ENCODE measurements around the gene LACRT. TPM values are rescaled to one million over a fixed set of nuclear protein-coding genes. Genes with fewer than 3 reads are reported as not detected.
"Not testable (repeated sequence)": the region's sequence is repeated elsewhere in the genome, so short reads cannot be mapped to it uniquely, and the experiment has no call there.

The LACRT gene
- total and polyA plus RNA-seq, 2 experiments from 2014 or later: not detected

DNA sequence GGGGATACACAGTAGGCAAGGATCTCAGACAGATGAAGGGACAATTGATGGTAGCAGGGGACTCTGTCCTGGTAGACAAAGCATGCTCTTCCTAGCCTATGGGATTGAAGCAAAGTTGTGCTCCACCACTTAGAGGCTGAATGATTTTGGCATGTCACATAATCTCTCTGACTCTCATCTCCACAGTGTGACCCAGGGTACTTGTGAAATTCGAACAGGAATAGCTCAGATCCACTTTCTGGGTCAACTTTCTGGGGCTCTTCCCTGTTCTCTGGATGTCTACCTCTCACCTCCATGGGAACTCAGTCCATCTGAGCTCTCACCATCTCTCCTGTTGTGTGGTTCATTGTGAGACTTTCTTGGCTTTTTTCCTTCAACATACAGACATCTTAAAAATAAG lies 15.1 kb upstream of the LACRT start:
- WGBS (ENCODE audit: low lambda C conversion rate, missing lambda C conversion rate): 94% methylated on average over 1 of the region's 1 CpG

DNA sequence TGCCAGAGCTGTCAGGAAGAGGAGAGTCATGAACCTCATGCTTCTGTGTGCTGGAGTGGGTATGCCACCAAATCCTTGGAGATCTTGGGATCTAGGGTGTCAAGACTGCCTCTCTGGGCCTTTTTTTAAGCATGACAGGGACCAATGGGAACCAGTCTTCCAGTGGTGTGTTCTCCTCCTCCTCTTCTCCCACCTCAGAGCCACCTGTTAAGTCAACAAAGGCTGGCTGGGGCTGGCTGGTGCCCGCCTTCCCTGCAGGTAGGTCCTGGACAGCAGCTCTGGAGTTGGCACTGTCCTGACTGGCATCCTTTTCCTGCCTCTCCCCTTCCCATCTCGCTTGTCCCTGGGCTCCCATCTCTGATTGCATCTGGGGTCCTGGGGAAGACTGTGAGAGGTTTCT lies 13.6 kb upstream of the LACRT start, which contains the start of gene DCD:
Gene DCD, minus strand, starts transcription at position 101 of the 400 bp plus-strand sequence. Its CDS starts 62 bp downstream, at position 39.
- no peak for TF ChIP-seq EZH2 (IDR thresholded peaks at IDR 0.05; ENCODE audit: borderline replicate concordance)
- TF ChIP-seq EZH2phosphoT487 (IDR thresholded peaks at IDR 0.05; ENCODE audit: low read depth, severe bottlenecking, unreplicated experiment): no peak
- TF ChIP-seq, protein P1, sequence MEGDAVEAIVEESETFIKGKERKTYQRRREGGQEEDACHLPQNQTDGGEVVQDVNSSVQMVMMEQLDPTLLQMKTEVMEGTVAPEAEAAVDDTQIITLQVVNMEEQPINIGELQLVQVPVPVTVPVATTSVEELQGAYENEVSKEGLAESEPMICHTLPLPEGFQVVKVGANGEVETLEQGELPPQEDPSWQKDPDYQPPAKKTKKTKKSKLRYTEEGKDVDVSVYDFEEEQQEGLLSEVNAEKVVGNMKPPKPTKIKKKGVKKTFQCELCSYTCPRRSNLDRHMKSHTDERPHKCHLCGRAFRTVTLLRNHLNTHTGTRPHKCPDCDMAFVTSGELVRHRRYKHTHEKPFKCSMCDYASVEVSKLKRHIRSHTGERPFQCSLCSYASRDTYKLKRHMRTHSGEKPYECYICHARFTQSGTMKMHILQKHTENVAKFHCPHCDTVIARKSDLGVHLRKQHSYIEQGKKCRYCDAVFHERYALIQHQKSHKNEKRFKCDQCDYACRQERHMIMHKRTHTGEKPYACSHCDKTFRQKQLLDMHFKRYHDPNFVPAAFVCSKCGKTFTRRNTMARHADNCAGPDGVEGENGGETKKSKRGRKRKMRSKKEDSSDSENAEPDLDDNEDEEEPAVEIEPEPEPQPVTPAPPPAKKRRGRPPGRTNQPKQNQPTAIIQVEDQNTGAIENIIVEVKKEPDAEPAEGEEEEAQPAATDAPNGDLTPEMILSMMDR (IDR thresholded peaks at IDR 0.05; ENCODE audit: poor library complexity): no peak
- Histone ChIP-seq H3K79me2 (no peaks in the 10 kb centered on the region), H3K4me1 (ENCODE audit: insufficient read depth) (no peaks in the 10 kb centered on the region), H3K4me3 (no peak within 1 kb of the TSS), H4K20me1 (ENCODE audit: insufficient read depth, poor library complexity, severe bottlenecking) (no peaks in the 10 kb centered on the region), H3K4me2 (no peak within 1 kb of the TSS), H3K9me3 (ENCODE audit: low read depth) (no peaks in the 10 kb centered on the region), H3K9me2 (replicated peaks; ENCODE audit: insufficient read depth) (no peaks in the 10 kb centered on the region), H3K36me3 (replicated peaks; ENCODE audit: insufficient read depth, low read depth) (no peaks in the 10 kb centered on the region), H3K27ac (no peak within 1 kb of the TSS), H3K27me3 (peaks cover 69% of the 10 kb centered on the region), H2AFZ (no peak within 1 kb of the TSS)
- WGBS (ENCODE audit: low lambda C conversion rate, missing lambda C conversion rate): 94% methylated on average over 2 of the region's 2 CpGs
- DNase-seq (ENCODE audit: low spot score): no peak

More for the DNA sequence above, 15.1 kb upstream of the LACRT start:
- DNase-seq (ENCODE audit: low spot score): no peak
- H2AFZ ChIP-seq: no peak overlapping the region
- H3K9me3 ChIP-seq (ENCODE audit: low read depth): no peaks in the 10 kb centered on the region
- no peak overlapping the region for H3K27ac ChIP-seq
- H3K36me3 ChIP-seq (replicated peaks; ENCODE audit: insufficient read depth, low read depth): no peaks in the 10 kb centered on the region
- no peaks in the 10 kb centered on the region for H4K20me1 ChIP-seq (ENCODE audit: insufficient read depth, poor library complexity, severe bottlenecking)
- peaks cover 60% of the 10 kb centered on the region for H3K27me3 ChIP-seq
- H3K4me1 ChIP-seq (ENCODE audit: insufficient read depth): no peaks in the 10 kb centered on the region
- no peaks in the 10 kb centered on the region for H3K9me2 ChIP-seq (replicated peaks; ENCODE audit: insufficient read depth)
- TF ChIP-seq EZH2 (IDR thresholded peaks at IDR 0.05; ENCODE audit: borderline replicate concordance) (no peak), EZH2phosphoT487 (IDR thresholded peaks at IDR 0.05; ENCODE audit: low read depth, severe bottlenecking, unreplicated experiment) (no peak)
- TF ChIP-seq, protein P1 (IDR thresholded peaks at IDR 0.05; ENCODE audit: poor library complexity): no peak
- H3K4me3 ChIP-seq: no peak overlapping the region
- no peak overlapping the region for H3K4me2 ChIP-seq
- H3K79me2 ChIP-seq: no peaks in the 10 kb centered on the region

DNA sequence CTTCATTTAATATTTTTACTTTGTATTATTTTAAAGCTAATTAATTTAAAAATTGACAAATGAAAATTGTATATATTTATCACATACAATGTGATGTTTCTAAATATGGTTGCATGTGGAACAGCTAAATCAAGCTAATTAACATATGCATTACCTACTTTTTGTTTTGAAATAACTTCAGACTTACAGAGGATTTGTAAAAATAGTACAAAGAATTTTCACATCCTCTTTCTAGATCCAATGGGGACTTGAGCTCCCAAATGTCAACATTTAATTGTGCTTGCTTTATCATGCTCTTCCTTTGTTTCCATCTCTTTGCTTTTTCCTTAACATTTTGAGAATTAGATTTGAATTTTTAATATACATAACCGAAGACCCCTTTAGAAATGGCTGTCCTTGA lies 6.9 kb upstream of the LACRT start:
- no peak overlapping the region for H3K4me3 ChIP-seq
- no peak overlapping the region for H2AFZ ChIP-seq
- no peak overlapping the region for H3K4me2 ChIP-seq
- H3K9me2 ChIP-seq (replicated peaks; ENCODE audit: insufficient read depth): no peaks in the 10 kb centered on the region
- WGBS (ENCODE audit: low lambda C conversion rate, missing lambda C conversion rate): 95% methylated on average over 1 of the region's 1 CpG
- H3K4me1 ChIP-seq (ENCODE audit: insufficient read depth): no peaks in the 10 kb centered on the region
- no peak overlapping the region for H3K27ac ChIP-seq
- peaks cover 52% of the 10 kb centered on the region for H3K27me3 ChIP-seq
- no peaks in the 10 kb centered on the region for H4K20me1 ChIP-seq (ENCODE audit: insufficient read depth, poor library complexity, severe bottlenecking)
- no peaks in the 10 kb centered on the region for H3K36me3 ChIP-seq (replicated peaks; ENCODE audit: insufficient read depth, low read depth)
- H3K9me3 ChIP-seq (ENCODE audit: low read depth): no peaks in the 10 kb centered on the region
- DNase-seq (ENCODE audit: low spot score): no peak
- no peaks in the 10 kb centered on the region for H3K79me2 ChIP-seq
- TF ChIP-seq EZH2 (IDR thresholded peaks at IDR 0.05; ENCODE audit: borderline replicate concordance) (no peak), EZH2phosphoT487 (IDR thresholded peaks at IDR 0.05; ENCODE audit: low read depth, severe bottlenecking, unreplicated experiment) (no peak)
- TF ChIP-seq, protein P1 (IDR thresholded peaks at IDR 0.05; ENCODE audit: poor library complexity): no peak

DNA sequence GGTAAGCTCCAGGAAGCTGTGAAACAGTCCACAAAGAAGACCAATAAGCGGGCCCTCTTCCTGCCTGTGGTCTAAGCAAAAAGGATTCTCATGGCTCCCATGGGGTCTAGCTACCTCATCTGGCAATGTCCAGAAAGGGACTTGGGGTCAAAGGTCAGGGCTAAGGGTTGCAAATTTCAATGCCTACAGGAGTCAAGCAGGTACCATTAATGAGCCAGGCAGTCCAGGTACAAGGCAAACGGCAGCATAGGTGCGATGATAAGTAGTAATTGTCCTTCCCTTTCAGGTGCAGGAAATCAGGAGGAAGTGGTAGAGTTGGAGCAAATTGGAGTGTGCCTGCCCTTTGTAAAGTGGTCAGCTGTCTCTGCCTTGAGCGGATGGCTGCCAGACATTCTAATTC lies 6.4 kb upstream of the LACRT start:
- Histone ChIP-seq H3K4me3 (no peak overlapping the region), H3K4me2 (no peak overlapping the region), H4K20me1 (ENCODE audit: insufficient read depth, poor library complexity, severe bottlenecking) (no peaks in the 10 kb centered on the region), H3K27ac (no peak overlapping the region), H2AFZ (no peak overlapping the region), H3K36me3 (replicated peaks; ENCODE audit: insufficient read depth, low read depth) (no peaks in the 10 kb centered on the region), H3K27me3 (peaks cover 50% of the 10 kb centered on the region), H3K9me3 (ENCODE audit: low read depth) (no peaks in the 10 kb centered on the region), H3K4me1 (ENCODE audit: insufficient read depth) (no peaks in the 10 kb centered on the region), H3K9me2 (replicated peaks; ENCODE audit: insufficient read depth) (no peaks in the 10 kb centered on the region), H3K79me2 (no peaks in the 10 kb centered on the region)
- TF ChIP-seq EZH2 (IDR thresholded peaks at IDR 0.05; ENCODE audit: borderline replicate concordance): no peak
- TF ChIP-seq EZH2phosphoT487 (IDR thresholded peaks at IDR 0.05; ENCODE audit: low read depth, severe bottlenecking, unreplicated experiment): no peak
- TF ChIP-seq, protein P1 (IDR thresholded peaks at IDR 0.05; ENCODE audit: poor library complexity): no peak
- no peak for DNase-seq (ENCODE audit: low spot score)
- 78% methylated on average over 4 of the region's 4 CpGs for WGBS (ENCODE audit: low lambda C conversion rate, missing lambda C conversion rate)

DNA sequence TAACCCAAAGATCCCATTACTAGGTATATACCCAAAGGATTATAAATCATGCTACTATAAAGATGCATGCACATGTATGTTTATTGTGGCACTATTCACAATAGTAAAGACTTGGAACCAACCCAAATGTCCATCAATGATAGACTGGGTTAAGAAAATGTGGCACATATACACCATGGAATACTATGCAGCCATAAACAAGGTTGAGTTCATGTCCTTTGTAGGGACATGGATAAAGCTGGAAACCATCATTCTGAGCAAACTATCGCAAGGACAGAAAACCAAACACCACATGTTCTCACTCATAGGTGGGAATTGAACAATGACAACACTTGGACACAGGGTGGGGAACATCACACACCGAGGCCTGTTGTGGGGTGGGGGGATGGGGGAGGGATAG lies 4.4 kb upstream of the LACRT start:
- H3K27ac ChIP-seq; DNase-seq (ENCODE audit: low spot score); H3K36me3 ChIP-seq (replicated peaks; ENCODE audit: insufficient read depth, low read depth); H3K4me1 ChIP-seq (ENCODE audit: insufficient read depth); H4K20me1 ChIP-seq (ENCODE audit: insufficient read depth, poor library complexity, severe bottlenecking); H3K4me3 ChIP-seq; H3K9me2 ChIP-seq (replicated peaks; ENCODE audit: insufficient read depth); H2AFZ ChIP-seq; H3K79me2 ChIP-seq; H3K9me3 ChIP-seq (ENCODE audit: low read depth); H3K4me2 ChIP-seq: not testable (repeated sequence)
- WGBS (ENCODE audit: low lambda C conversion rate, missing lambda C conversion rate): 96% methylated on average over 2 of the region's 2 CpGs
- peaks cover 38% of the 10 kb centered on the region for H3K27me3 ChIP-seq
